Fibroblast of mammary gland (primary cell): ENCODE data around the gene CPNE6.

Source experiments
- DNase-seq: peaks from one replicate; pipeline ENCODE4 v3.0.0-alpha.2; 2010; ENCODE audit warnings: low read depth
- H3K4me3 ChIP-seq: 2 replicates; pipeline ENCODE4 v1.5.1; 2011; ENCODE audit warnings: low read depth, mild to moderate bottlenecking, low read length, moderate library complexity; ENCODE audit not compliant: control insufficient read depth
- CTCF ChIP-seq: conservative IDR thresholded peaks from 2 replicates; pipeline ENCODE4 v1.5.1; 2011; ENCODE audit warnings: low read depth, low read length, inconsistent platforms; ENCODE audit not compliant: control insufficient read depth, insufficient read depth

Gene CPNE6

GRCh38 chr14:24052656-24053547 is 18.5 kb upstream of the CPNE6 start:
- TF ChIP-seq CTCF: no peak
- no peak overlapping the region for H3K4me3 ChIP-seq
- peak; percentile 7 for DNase-seq

- no peak overlapping the region for H3K4me3 ChIP-seq
- no peak for DNase-seq
- TF ChIP-seq CTCF: no peak
Observed at GRCh38 chr14:24053548-24054323, 17.6 kb upstream of the CPNE6 start.

GRCh38 chr14:24054324-24054641 is 17.1 kb upstream of the CPNE6 start:
- no peak for DNase-seq
- TF ChIP-seq CTCF: no peak

GRCh38 chr14:24054646-24055045 is 16.7 kb upstream of the CPNE6 start:
- TF ChIP-seq CTCF: no peak
- no peak for DNase-seq

More at GRCh38 chr14:24054324-24054641, 17.1 kb upstream of the CPNE6 start:
- no peak overlapping the region for H3K4me3 ChIP-seq

GRCh38 chr14:24055971-24056799 is 15.2 kb upstream of the CPNE6 start:
- no peak for TF ChIP-seq CTCF

More at GRCh38 chr14:24054646-24055045, 16.7 kb upstream of the CPNE6 start:
- no peak overlapping the region for H3K4me3 ChIP-seq

GRCh38 chr14:24056800-24057184 is 14.6 kb upstream of the CPNE6 start:
- H3K4me3 ChIP-seq: no peak overlapping the region
- DNase-seq: no peak

More at GRCh38 chr14:24055971-24056799, 15.2 kb upstream of the CPNE6 start:
- no peak overlapping the region for H3K4me3 ChIP-seq
- no peak for DNase-seq

More at GRCh38 chr14:24056800-24057184, 14.6 kb upstream of the CPNE6 start:
- no peak for TF ChIP-seq CTCF
